GM13977 (cell line): ENCODE results near the gene EIF4A2.

Experiments
- DNase-seq: peaks from one replicate; pipeline ENCODE4 v3.0.0; 2012; ENCODE audit warnings: low spot score
- in situ Hi-C: fragments of 300-500 bp; cut with MboI; formaldehyde crosslinking; loops from one replicate; pipeline ENCODE4 v1.12.0; 2022; ENCODE audit warnings: low sequenced_read_pairs, low pct_unique_long_range_greater_than_20kb, mixed read lengths, inconsistent platforms; ENCODE audit not compliant: unreplicated experiment
- TF ChIP-seq, protein P1 (sequence below): IDR thresholded peaks from 2 replicates; pipeline ENCODE4 v1.5.1; 2012; ENCODE audit warnings: mild to moderate bottlenecking, control low read depth; ENCODE audit not compliant: insufficient read depth; ENCODE audit errors: extremely low read depth, missing control alignments

EIF4A2 gene

DNA sequence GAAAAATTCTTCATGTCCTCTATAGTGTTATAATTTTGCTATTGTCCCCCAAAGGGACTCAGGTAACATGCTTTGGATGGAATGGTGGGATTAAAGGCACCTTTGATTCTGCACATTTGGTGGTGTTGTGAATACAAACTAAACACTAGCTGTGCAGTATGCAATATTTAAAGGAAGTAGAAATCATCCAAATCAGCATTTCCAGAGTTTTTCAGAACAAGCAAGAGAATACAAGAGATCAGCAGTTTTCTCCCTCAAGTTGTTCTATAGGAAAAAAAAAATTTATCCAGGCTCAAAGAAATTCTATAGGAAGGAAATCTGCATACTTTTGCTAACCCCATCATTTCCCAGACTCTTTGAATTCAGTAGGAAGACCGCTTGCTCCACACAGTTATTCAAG is 48.9 kb downstream of the EIF4A2 start:
- in situ Hi-C loops, result no loop called here
- TF ChIP-seq, protein P1, sequence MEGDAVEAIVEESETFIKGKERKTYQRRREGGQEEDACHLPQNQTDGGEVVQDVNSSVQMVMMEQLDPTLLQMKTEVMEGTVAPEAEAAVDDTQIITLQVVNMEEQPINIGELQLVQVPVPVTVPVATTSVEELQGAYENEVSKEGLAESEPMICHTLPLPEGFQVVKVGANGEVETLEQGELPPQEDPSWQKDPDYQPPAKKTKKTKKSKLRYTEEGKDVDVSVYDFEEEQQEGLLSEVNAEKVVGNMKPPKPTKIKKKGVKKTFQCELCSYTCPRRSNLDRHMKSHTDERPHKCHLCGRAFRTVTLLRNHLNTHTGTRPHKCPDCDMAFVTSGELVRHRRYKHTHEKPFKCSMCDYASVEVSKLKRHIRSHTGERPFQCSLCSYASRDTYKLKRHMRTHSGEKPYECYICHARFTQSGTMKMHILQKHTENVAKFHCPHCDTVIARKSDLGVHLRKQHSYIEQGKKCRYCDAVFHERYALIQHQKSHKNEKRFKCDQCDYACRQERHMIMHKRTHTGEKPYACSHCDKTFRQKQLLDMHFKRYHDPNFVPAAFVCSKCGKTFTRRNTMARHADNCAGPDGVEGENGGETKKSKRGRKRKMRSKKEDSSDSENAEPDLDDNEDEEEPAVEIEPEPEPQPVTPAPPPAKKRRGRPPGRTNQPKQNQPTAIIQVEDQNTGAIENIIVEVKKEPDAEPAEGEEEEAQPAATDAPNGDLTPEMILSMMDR, result no peak
- DNase-seq, result no peak
